ENCODE results near the gene PCDHB9. TPM values are rescaled to one million over a fixed set of nuclear protein-coding genes. Genes with fewer than 3 reads are reported as not detected.
"Not testable (repeated sequence)": the region's sequence is repeated elsewhere in the genome, so short reads cannot be mapped to it uniquely, and the experiment has no call there.

The PCDHB9 gene
- total RNA-seq, 2 donors from 2014 or later, result not detected

DNA sequence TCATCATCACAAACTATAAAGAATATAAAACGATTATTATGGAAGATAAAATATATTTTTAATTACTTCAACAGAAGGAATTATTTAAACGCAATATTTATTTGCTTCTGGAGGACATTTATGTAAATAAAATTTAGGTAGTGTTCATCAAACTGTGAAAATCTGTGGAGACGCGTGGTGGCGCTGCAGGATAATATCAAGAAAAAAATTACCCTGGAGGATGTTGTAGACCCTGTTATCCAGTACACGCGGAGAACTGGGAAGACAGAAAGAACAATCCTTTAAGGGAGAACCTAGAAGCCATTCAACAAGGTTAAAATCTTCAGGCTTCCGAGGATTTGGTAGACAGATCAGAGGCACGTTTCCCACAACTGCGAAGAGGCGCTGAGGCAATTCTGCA, 21.5 kb downstream of the PCDHB9 start, which contains the start of gene PCDHB12:
Gene PCDHB12 (plus strand): TSS at position 242 of the 400 bp plus-strand sequence. CDS start 189 bp downstream, outside the sequence.
- no peak within 1 kb of the TSS for H3K27ac Mint-ChIP-seq
- H3K27me3 Mint-ChIP-seq, result peaks cover 44% of the 10 kb centered on the region
- no peaks in the 10 kb centered on the region for H3K36me3 Mint-ChIP-seq (ENCODE audit: low read depth)
- H3K4me1 Mint-ChIP-seq, result no peaks in the 10 kb centered on the region
- H3K4me3 Mint-ChIP-seq, result no peak within 1 kb of the TSS
- no peaks in the 10 kb centered on the region for H3K9me3 Mint-ChIP-seq
- ATAC-seq (replicated peaks), result no peak

DNA sequence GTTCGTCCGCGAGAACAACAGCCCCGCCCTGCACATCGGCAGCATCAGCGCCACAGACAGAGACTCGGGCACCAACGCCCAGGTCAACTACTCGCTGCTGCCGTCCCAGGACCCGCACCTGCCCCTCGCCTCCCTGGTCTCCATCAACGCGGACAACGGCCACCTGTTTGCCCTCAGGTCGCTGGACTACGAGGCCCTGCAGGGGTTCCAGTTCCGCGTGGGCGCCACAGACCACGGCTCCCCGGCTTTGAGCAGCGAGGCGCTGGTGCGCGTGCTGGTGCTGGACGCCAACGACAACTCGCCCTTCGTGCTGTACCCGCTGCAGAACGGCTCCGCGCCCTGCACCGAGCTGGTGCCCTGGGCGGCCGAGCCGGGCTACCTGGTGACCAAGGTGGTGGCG, 23.3 kb downstream of the PCDHB9 start:
- ATAC-seq (replicated peaks); H3K27ac Mint-ChIP-seq; H3K4me3 Mint-ChIP-seq; H3K36me3 Mint-ChIP-seq (ENCODE audit: low read depth); H3K4me1 Mint-ChIP-seq; H3K9me3 Mint-ChIP-seq: not testable (repeated sequence)
- H3K27me3 Mint-ChIP-seq, result peaks cover 50% of the 10 kb centered on the region

DNA sequence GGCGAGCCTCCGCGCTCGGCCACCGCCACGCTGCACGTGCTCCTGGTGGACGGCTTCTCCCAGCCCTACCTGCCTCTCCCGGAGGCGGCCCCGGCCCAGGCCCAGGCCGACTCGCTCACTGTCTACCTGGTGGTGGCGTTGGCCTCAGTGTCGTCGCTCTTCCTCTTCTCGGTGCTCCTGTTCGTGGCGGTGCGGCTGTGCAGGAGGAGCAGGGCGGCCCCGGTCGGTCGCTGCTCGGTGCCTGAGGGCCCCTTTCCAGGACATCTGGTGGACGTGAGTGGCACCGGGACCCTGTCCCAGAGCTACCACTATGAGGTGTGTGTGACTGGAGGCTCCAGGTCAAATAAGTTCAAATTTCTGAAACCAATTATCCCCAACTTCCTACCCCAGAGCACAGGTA, 23.9 kb downstream of the PCDHB9 start:
- not testable (repeated sequence) for ATAC-seq (replicated peaks); H3K27ac Mint-ChIP-seq; H3K9me3 Mint-ChIP-seq; H3K4me1 Mint-ChIP-seq; H3K4me3 Mint-ChIP-seq; H3K36me3 Mint-ChIP-seq (ENCODE audit: low read depth)
- H3K27me3 Mint-ChIP-seq, result peaks cover 50% of the 10 kb centered on the region

GRCh38 chr5:141213656-141214339, 26.8 kb downstream of the PCDHB9 start, which contains the start of gene PCDHB13:
PCDHB13 (plus strand) TSS chr5:141213919; CDS start chr5:141214124, 205 bp downstream.
- ATAC-seq (replicated peaks); H3K4me1 Mint-ChIP-seq; H3K36me3 Mint-ChIP-seq (ENCODE audit: low read depth); H3K27ac Mint-ChIP-seq; H3K9me3 Mint-ChIP-seq: not testable (repeated sequence)
- H3K27me3 Mint-ChIP-seq, result peaks cover 46% of the 10 kb centered on the region
- peak within 1 kb of the TSS; percentile 39 for H3K4me3 Mint-ChIP-seq

DNA sequence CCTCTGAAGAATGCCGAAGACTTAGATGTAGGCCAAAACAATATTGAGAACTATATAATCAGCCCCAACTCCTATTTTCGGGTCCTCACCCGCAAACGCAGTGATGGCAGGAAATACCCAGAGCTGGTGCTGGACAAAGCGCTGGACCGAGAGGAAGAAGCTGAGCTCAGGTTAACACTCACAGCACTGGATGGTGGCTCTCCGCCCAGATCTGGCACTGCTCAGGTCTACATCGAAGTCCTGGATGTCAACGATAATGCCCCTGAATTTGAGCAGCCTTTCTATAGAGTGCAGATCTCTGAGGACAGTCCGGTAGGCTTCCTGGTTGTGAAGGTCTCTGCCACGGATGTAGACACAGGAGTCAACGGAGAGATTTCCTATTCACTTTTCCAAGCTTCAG, 27.6 kb downstream of the PCDHB9 start:
- H3K9me3 Mint-ChIP-seq; ATAC-seq (replicated peaks): not testable (repeated sequence)

GRCh38 chr5:141215504-141215903, 28.5 kb downstream of the PCDHB9 start:
- not testable (repeated sequence) for H3K4me1 Mint-ChIP-seq; H3K4me3 Mint-ChIP-seq; H3K36me3 Mint-ChIP-seq (ENCODE audit: low read depth); H3K27ac Mint-ChIP-seq; ATAC-seq (replicated peaks)
- Mint-ChIP-seq H3K9me3 (peaks cover 13% of the 10 kb centered on the region), H3K27me3 (peaks cover 46% of the 10 kb centered on the region)

More for the DNA sequence above, 27.6 kb downstream of the PCDHB9 start:
- not testable (repeated sequence) for H3K4me1 Mint-ChIP-seq; H3K4me3 Mint-ChIP-seq; H3K27ac Mint-ChIP-seq; H3K36me3 Mint-ChIP-seq (ENCODE audit: low read depth)
- H3K27me3 Mint-ChIP-seq, result peaks cover 44% of the 10 kb centered on the region

DNA sequence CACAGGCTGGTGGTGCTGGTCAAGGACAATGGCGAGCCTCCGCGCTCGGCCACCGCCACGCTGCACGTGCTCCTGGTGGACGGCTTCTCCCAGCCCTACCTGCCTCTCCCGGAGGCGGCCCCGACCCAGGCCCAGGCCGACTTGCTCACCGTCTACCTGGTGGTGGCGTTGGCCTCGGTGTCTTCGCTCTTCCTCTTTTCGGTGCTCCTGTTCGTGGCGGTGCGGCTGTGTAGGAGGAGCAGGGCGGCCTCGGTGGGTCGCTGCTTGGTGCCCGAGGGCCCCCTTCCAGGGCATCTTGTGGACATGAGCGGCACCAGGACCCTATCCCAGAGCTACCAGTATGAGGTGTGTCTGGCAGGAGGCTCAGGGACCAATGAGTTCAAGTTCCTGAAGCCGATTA, 29.1 kb downstream of the PCDHB9 start:
- H3K27ac Mint-ChIP-seq, result not testable (repeated sequence)
- peaks cover 14% of the 10 kb centered on the region for H3K9me3 Mint-ChIP-seq

GRCh38 chr5:141223112-141223783, 36.3 kb downstream of the PCDHB9 start, which contains the start of gene PCDHB14:
PCDHB14 (plus strand) TSS chr5:141223343; CDS start chr5:141223506, 163 bp downstream.
- H3K4me3 Mint-ChIP-seq, result peak within 1 kb of the TSS; percentile 4
- peaks cover 21% of the 10 kb centered on the region for H3K9me3 Mint-ChIP-seq
- H3K27ac Mint-ChIP-seq, result no peak within 1 kb of the TSS
- no peaks in the 10 kb centered on the region for H3K36me3 Mint-ChIP-seq (ENCODE audit: low read depth)
- H3K27me3 Mint-ChIP-seq, result peaks cover 52% of the 10 kb centered on the region
- H3K4me1 Mint-ChIP-seq, result no peaks in the 10 kb centered on the region
- ATAC-seq (replicated peaks), result no peak

More for the DNA sequence above, 29.1 kb downstream of the PCDHB9 start:
- H3K27me3 Mint-ChIP-seq, result peaks cover 49% of the 10 kb centered on the region
- H3K4me1 Mint-ChIP-seq; H3K4me3 Mint-ChIP-seq; ATAC-seq (replicated peaks); H3K36me3 Mint-ChIP-seq (ENCODE audit: low read depth): not testable (repeated sequence)

DNA sequence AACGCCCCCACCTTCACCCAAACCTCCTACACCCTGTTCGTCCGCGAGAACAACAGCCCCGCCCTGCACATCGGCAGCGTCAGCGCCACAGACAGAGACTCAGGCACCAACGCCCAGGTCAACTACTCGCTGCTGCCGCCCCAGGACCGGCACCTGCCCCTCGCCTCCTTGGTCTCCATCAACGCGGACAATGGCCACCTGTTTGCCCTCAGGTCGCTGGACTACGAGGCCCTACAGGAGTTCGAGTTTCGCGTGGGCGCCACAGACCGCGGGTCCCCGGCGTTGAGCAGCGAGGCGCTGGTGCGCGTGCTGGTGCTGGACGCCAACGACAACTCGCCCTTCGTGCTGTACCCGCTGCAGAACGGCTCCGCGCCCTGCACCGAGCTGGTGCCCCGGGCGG, 37.9 kb downstream of the PCDHB9 start:
- not testable (repeated sequence) for ATAC-seq (replicated peaks); H3K4me1 Mint-ChIP-seq; H3K4me3 Mint-ChIP-seq

GRCh38 chr5:141225421-141225820, 38.5 kb downstream of the PCDHB9 start:
- not testable (repeated sequence) for H3K4me1 Mint-ChIP-seq; H3K36me3 Mint-ChIP-seq (ENCODE audit: low read depth); H3K27ac Mint-ChIP-seq; H3K4me3 Mint-ChIP-seq; ATAC-seq (replicated peaks)
- H3K9me3 Mint-ChIP-seq, result peaks cover 14% of the 10 kb centered on the region
- H3K27me3 Mint-ChIP-seq, result peaks cover 41% of the 10 kb centered on the region

More for the DNA sequence above, 37.9 kb downstream of the PCDHB9 start:
- H3K36me3 Mint-ChIP-seq (ENCODE audit: low read depth); H3K27ac Mint-ChIP-seq: not testable (repeated sequence)
- Mint-ChIP-seq H3K9me3 (peaks cover 17% of the 10 kb centered on the region), H3K27me3 (peaks cover 47% of the 10 kb centered on the region)

- Mint-ChIP-seq H3K4me1 (no peaks in the 10 kb centered on the region), H3K9me3 (peaks cover 22% of the 10 kb centered on the region), H3K36me3 (ENCODE audit: low read depth) (peaks cover 6% of the 10 kb centered on the region), H3K27ac (no peak overlapping the region), H3K4me3 (no peak overlapping the region), H3K27me3 (peaks cover 20% of the 10 kb centered on the region)
- ATAC-seq (replicated peaks), result no peak
Observed at GRCh38 chr5:141234109-141234667, 47.2 kb downstream of the PCDHB9 start.

- ATAC-seq (replicated peaks); H3K4me3 Mint-ChIP-seq; H3K4me1 Mint-ChIP-seq; H3K27ac Mint-ChIP-seq: not testable (repeated sequence)
- peaks cover 17% of the 10 kb centered on the region for H3K36me3 Mint-ChIP-seq (ENCODE audit: low read depth)
- H3K27me3 Mint-ChIP-seq, result peaks cover 36% of the 10 kb centered on the region
- peaks cover 29% of the 10 kb centered on the region for H3K9me3 Mint-ChIP-seq
Observed at GRCh38 chr5:141235922-141236321, 49.0 kb downstream of the PCDHB9 start.

- ATAC-seq (replicated peaks), result no peak
- Mint-ChIP-seq H3K27me3 (peaks cover 39% of the 10 kb centered on the region), H3K27ac (no peak overlapping the region), H3K9me3 (peaks cover 25% of the 10 kb centered on the region), H3K4me3 (no peak overlapping the region), H3K36me3 (ENCODE audit: low read depth) (peaks cover 18% of the 10 kb centered on the region), H3K4me1 (no peaks in the 10 kb centered on the region)
Observed at GRCh38 chr5:141236516-141237313, 49.8 kb downstream of the PCDHB9 start.

Data from activated T-helper 17 cell treated with anti-CD3 and anti-CD28 coated beads, Interleukin-2, amount 50 U/mL, for 72 hours (primary cell).